Measurements from ENCODE around the gene PLP2. TPM values are rescaled to one million over a fixed set of nuclear protein-coding genes. Genes with fewer than 3 reads are reported as not detected.

The PLP2 gene
- polyA plus RNA-seq, 1 donor, result 179 TPM

- no peak for DNase-seq (ENCODE audit: low read depth)
Observed at GRCh38 chrX:49209434-49210251, 37.9 kb downstream of the PLP2 start.

GRCh38 chrX:49210406-49210805 is 38.7 kb downstream of the PLP2 start:
- no peak for DNase-seq (ENCODE audit: low read depth)

- DNase-seq (ENCODE audit: low read depth), result no peak
Observed at GRCh38 chrX:49211074-49211473, 39.4 kb downstream of the PLP2 start.

DNA sequence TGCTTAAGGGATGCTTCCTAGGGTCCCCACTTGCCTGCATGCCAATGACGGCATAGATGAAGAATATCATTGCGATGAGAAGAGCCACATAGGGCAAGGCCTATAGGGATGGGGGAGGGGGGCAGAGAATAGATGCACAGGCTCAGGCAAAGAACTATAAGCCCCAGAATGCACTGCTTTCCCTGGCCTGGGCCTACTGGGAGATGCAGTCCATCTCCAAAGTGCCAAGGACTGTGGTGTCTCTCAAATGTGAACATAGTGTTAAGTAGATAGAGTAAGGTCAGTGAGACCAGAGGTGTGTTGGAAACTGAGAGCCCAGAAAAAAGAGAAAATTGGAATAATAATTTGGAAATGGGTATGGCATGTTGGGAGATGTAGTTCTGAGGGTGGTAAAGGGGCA is 40.5 kb downstream of the PLP2 start:
- DNase-seq (ENCODE audit: low read depth), result no peak

DNA sequence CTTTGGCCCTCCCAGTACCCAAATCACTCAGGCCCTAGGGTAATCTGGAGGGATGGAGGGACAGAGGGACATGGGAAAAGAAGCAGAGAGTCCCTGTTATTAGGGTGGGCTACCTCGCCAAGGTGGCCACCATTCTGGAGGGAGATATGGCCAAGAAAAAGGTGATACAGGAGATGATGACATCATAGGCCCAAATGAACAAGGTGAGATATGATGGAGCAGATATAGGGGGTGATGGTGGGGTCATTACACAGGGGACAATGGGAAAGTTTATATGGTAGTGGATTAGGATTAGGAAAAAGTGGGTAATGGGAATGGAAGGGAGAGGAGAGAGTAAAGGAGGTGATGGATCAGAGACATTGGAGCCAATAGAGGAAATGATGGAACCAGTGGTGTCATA is 41.2 kb downstream of the PLP2 start:
- DNase-seq (ENCODE audit: low read depth), result no peak

GRCh38 chrX:49214416-49214815 is 42.7 kb downstream of the PLP2 start:
- no peak for DNase-seq (ENCODE audit: low read depth)

DNA sequence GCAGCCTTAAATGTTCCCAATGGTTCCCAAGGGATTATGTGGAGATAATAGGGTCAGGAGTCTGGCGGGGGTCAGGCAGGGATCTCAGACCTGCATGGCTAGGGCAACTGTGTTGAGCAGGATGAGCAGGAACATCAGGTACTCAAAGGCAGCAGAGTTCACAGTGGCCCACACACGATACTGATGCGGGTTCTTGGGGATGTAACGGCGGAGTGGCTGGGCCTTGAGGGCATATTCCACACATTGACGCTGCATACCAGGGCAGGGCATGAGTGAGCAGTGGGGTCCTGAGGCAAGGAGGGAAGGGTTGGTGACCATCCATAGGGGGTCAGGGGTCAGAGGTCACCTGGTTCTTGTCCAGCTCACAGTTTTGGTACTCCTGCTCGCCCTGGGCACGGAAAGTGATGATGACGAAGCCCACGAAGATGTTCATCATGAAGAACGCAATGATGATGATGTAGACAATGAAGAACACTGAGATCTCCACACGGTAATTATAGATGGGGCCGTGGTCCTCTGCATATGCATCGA is 43.4 kb downstream of the PLP2 start:
- no peak for DNase-seq (ENCODE audit: low read depth)

DNA sequence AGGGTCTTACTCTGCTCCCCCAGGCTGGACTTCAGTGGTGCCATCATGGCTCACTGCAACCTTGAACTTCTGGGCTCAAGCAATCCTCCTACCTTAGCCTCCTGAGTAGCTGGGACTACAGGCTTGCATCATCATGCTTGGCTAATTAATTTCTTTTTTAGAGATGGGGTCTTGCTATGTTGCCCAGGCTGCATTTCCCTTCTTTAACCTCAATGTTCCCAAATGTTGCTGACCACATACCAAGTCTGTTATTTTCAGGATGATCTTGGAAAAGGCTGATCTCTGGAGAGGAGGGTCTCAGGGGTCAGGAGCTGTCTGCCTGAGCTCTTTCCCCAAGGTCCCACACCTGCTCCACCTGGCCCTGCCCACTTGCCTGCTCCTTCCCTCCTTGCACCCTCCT is 48.4 kb downstream of the PLP2 start:
- DNase-seq (ENCODE audit: low read depth), result no peak

DNA sequence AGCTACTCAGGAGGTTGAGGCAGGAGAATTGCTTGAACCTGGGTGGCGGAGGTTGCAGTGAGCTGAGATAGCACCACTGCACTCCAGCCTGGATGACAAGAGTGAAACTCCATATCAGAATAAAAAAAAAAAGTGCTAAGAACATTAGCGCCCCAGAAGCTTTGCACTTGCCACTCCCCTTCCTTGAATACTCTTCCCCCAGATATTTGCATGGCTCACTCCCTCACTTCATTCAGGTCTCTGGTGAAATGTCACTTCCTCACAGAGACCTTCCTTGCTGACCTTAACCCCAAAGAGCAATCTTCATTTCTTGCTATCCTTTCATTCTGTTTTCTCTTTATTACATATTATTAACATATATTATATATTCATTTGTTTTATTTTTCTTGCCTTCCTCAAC is 50.2 kb downstream of the PLP2 start:
- DNase-seq (ENCODE audit: low read depth), result no peak

Other genes with a start within 250 kb of the PLP2 start
- gene OTUD5, start 214.3 kb upstream of the PLP2 start, polyA plus RNA-seq (ENCODE audit: insufficient read length), result 35.3 TPM
- gene KCND1, start 200.1 kb upstream of the PLP2 start, polyA plus RNA-seq (ENCODE audit: insufficient read length), result 1.2 TPM
- 25.0 TPM for gene GRIPAP1, start 169.6 kb upstream of the PLP2 start, polyA plus RNA-seq (ENCODE audit: insufficient read length)
- gene TFE3, start 128.5 kb upstream of the PLP2 start, polyA plus RNA-seq (ENCODE audit: insufficient read length), result 21.6 TPM
- gene CCDC120, start 112.9 kb upstream of the PLP2 start, polyA plus RNA-seq (ENCODE audit: insufficient read length), result 4.2 TPM
- 19.8 TPM for gene PRAF2, start 97.9 kb upstream of the PLP2 start, polyA plus RNA-seq (ENCODE audit: insufficient read length)
- 34.4 TPM for gene WDR45, start 92.0 kb upstream of the PLP2 start, polyA plus RNA-seq (ENCODE audit: insufficient read length)
- 19.0 TPM for gene GPKOW, start 48.2 kb upstream of the PLP2 start, polyA plus RNA-seq (ENCODE audit: insufficient read length)
- gene MAGIX, start 9.1 kb upstream of the PLP2 start, polyA plus RNA-seq (ENCODE audit: insufficient read length), result 1.9 TPM
- 3.6 TPM for gene PRICKLE3, start 14.5 kb downstream of the PLP2 start, polyA plus RNA-seq (ENCODE audit: insufficient read length)
- gene SYP, start 28.3 kb downstream of the PLP2 start, polyA plus RNA-seq (ENCODE audit: insufficient read length), result 1.0 TPM
- 0.03 TPM for gene CACNA1F, start 61.4 kb downstream of the PLP2 start, polyA plus RNA-seq (ENCODE audit: insufficient read length)
- 12.4 TPM for gene CCDC22, start 63.6 kb downstream of the PLP2 start, polyA plus RNA-seq (ENCODE audit: insufficient read length)
- 0.35 TPM for gene FOXP3, start 92.8 kb downstream of the PLP2 start, polyA plus RNA-seq (ENCODE audit: insufficient read length)
- gene PPP1R3F, start 97.9 kb downstream of the PLP2 start, polyA plus RNA-seq (ENCODE audit: insufficient read length), result 7.9 TPM
- not detected for gene GAGE10, start 131.7 kb downstream of the PLP2 start, polyA plus RNA-seq (ENCODE audit: insufficient read length)
- gene GAGE12J, start 150.1 kb downstream of the PLP2 start, polyA plus RNA-seq (ENCODE audit: insufficient read length), result not detected
- not detected for gene GAGE13, start 159.7 kb downstream of the PLP2 start, polyA plus RNA-seq (ENCODE audit: insufficient read length)

Data from forelimb muscle (tissue), 1 donor.